Activated naive CD8-positive, alpha-beta T cell treated with anti-CD3 and anti-CD28 coated beads, Interleukin-2, amount 10 ng/mL, durations not matched to agents 7 days and 5 days (primary cell): ENCODE data around the gene DGCR2. TPM values are rescaled to one million over a fixed set of nuclear protein-coding genes. Genes with fewer than 3 reads are reported as not detected.
"Not testable (repeated sequence)": the region's sequence is repeated elsewhere in the genome, so short reads cannot be mapped to it uniquely, and the experiment has no call there.

Experiments used
- ATAC-seq: fragments of 150-1000 bp; cut with Tn5 transposase; one replicate; pipeline ENCODE4 v1.10.0; 2021; ENCODE audit warnings: low read depth, moderate library complexity
- POLR2A ChIA-PET: fragments of 350-600 bp; sonication (Branson Sonifier 250); formaldehyde crosslinking; loops from one replicate; lab custom pipeline; 2021; ENCODE audit warnings: antibody characterized with exemption; lab: Charles Lee
- DNase-seq: peaks from one replicate; pipeline ENCODE4 v3.0.0; 2021
- H3K27ac Mint-ChIP-seq: one replicate; pipeline ENCODE4 v1.8.0; 2022; ENCODE audit warnings: mild to moderate bottlenecking, mixed read lengths
- H3K27me3 Mint-ChIP-seq: one replicate; pipeline ENCODE4 v1.8.0; 2022; ENCODE audit warnings: mild to moderate bottlenecking, moderate library complexity, mixed read lengths
- H3K36me3 Mint-ChIP-seq: one replicate; pipeline ENCODE4 v1.8.0; 2021; ENCODE audit warnings: mild to moderate bottlenecking, mixed read lengths
- H3K4me1 Mint-ChIP-seq: one replicate; pipeline ENCODE4 v1.8.0; 2021; ENCODE audit warnings: mixed read lengths
- H3K4me3 Mint-ChIP-seq: one replicate; pipeline ENCODE4 v1.8.0; 2022; ENCODE audit warnings: mild to moderate bottlenecking, moderate library complexity, mixed read lengths
- H3K9me3 Mint-ChIP-seq: one replicate; pipeline ENCODE4 v1.8.0; 2021; ENCODE audit warnings: mixed read lengths
- total RNA-seq, 2 experiments: library from RNA; stranded (reverse); gene quantifications; one replicate each; pipeline ENCODE4 v1.2.3, GENCODE V29; 2021

Gene DGCR2
- total RNA-seq, 2 experiments from 2014 or later: 38.0 to 38.3 TPM

DNA sequence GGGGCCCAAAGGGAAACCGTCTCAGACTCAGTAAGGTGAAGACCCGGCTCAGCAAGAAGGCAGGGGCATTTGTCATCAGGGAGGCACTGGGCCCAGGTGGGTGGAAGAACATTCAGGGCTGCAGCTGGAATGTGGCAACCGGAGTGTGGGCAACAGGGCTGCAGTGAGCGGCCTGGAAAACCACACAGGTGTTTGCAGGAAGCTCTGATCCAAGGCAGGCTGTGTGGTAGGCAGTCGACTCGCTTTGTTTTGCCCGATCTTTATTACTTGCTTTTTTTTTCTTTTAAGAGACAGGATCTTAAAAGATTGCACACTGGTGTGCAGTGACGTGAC lies 82.8 kb downstream of the DGCR2 start:
- H3K4me1 Mint-ChIP-seq: no peaks in the 10 kb centered on the region
- H3K27me3 Mint-ChIP-seq: no peaks in the 10 kb centered on the region
- POLR2A ChIA-PET: no interaction called here
- no peak overlapping the region for H3K4me3 Mint-ChIP-seq
- no peaks in the 10 kb centered on the region for H3K36me3 Mint-ChIP-seq
- H3K9me3 Mint-ChIP-seq: no peaks in the 10 kb centered on the region
- DNase-seq (peak; percentile 20), ATAC-seq (no peak)
- no peak overlapping the region for H3K27ac Mint-ChIP-seq

DNA sequence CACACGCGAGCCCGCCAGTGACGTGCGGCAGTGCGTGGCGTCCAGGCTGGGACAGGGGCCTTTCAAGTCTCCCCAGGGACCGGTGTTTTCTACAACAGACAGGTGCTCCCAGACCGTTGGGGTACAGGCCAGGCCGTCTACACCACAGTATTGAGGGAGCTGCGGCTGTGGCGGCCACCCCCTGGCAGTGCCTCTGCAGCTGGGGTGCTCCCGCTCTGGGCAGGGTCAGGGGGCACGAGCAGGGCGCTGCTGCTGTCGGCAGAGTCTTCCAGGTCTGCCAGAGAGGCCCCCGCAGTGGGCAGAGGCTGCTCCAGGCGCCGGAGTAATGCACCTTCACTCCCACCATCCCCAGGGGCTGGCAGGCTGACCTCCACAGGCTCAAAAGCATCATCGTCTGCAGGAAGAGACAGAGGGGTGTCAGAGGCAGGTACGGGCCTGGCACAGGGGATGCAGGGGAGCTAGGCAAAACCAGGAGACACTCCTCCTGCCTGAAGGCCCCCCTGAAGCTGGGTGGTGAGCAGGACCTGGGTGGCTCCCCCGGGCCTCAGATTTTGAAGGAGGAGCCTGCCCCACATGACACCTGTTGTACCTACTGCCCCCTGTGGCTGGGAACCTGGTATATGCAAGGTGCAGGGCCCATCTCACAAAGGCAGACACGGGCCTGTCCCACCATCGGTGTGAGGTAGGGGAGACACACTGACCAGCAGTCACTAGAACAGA lies 83.3 kb downstream of the DGCR2 start:
- Mint-ChIP-seq H3K9me3 (no peaks in the 10 kb centered on the region), H3K4me1 (no peaks in the 10 kb centered on the region), H3K27me3 (no peaks in the 10 kb centered on the region), H3K4me3 (no peak overlapping the region), H3K36me3 (no peaks in the 10 kb centered on the region), H3K27ac (no peak overlapping the region)
- DNase-seq: no peak
- POLR2A ChIA-PET: no interaction called here
- ATAC-seq: no peak

GRCh38 chr22:19038164-19038546 lies 84.1 kb downstream of the DGCR2 start:
- no peaks in the 10 kb centered on the region for H3K27me3 Mint-ChIP-seq
- H3K4me3 Mint-ChIP-seq: no peak overlapping the region
- ATAC-seq (no peak), DNase-seq (no peak)
- H3K9me3 Mint-ChIP-seq: no peaks in the 10 kb centered on the region
- POLR2A ChIA-PET: no interaction called here
- no peaks in the 10 kb centered on the region for H3K36me3 Mint-ChIP-seq
- H3K27ac Mint-ChIP-seq: no peak overlapping the region
- no peaks in the 10 kb centered on the region for H3K4me1 Mint-ChIP-seq

DNA sequence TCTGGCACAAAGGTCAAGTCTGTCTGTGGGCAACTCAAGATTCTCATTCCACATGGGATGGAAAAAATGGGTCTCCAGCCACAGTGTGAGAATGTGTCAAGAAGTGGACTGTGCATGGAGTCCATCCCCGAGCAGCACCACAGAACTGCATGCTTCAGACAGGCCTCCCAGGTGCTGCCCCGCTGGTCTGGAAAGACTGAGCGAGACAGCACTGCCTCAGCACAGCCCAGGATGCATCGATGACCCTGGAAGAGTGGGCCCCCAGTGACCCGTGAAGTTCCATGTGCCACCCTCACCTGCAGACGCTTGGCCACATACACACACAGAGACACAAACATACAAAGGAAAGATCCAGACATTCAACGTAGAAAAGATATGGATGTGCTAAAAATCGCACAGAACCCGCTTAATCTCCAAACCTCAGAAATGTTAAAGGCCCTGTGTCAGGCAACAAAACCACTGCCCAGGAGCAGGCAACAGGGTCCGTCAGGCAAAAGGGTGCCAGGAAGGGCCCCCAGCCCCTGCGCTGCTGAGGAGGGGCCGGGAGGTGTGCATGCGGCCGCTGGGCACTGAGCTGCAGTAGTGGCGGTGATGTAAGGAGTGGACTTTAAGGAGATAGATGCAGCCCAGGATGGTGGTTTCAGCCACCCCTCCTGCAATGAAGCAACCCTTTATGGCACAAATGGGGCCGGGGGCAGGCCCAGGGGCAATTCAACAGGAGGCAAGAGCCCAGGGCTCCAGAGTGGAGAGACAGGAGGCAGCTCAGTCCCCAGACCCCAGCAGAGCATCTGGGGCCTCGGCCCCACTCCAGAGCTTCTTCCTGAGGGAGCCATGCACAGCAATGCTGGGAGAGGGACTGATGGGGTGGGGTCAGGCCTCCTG lies 84.7 kb downstream of the DGCR2 start:
- H3K36me3 Mint-ChIP-seq: no peaks in the 10 kb centered on the region
- H3K9me3 Mint-ChIP-seq: no peaks in the 10 kb centered on the region
- no peak for ATAC-seq
- no peak overlapping the region for H3K4me3 Mint-ChIP-seq
- no peaks in the 10 kb centered on the region for H3K4me1 Mint-ChIP-seq
- POLR2A ChIA-PET: no interaction called here
- H3K27me3 Mint-ChIP-seq: no peaks in the 10 kb centered on the region
- no peak overlapping the region for H3K27ac Mint-ChIP-seq
- no peak for DNase-seq

DNA sequence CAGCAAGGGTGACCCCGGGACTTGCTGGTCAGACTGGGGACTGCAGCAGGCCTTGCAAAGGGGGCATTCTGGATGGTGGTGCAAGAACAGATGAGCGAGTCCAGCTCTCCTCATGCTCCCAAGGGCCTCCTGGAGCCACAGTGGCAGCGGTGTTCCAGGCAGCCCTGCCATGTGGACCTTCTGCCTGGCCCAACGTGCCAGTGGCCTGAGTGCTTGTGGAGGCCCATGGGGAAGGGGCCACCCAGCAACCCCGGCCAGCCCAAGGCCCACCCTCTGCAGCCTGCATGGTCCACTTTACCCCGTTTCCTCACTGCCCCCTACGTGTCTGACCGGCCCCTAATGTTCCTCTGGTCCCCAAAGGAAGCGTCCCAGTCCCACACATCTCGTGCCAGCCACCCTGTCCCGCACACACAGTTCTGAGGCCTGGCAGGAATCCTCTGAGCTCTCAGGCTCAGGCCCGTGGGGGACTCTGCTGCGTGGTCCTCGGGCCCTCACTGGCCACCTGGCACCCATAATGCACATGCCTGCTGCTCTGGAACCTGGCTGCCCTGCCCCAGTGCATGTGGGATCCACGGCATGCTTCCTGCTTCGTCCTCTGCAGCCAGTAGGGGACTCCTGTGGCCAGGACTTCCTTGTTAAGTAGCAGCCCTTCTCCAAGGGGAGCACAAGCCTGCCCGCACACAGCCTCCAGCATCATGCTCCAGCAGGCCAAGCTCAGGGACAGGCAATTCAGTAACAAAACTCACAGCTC lies 85.5 kb downstream of the DGCR2 start:
- DNase-seq (no peak), ATAC-seq (no peak)
- H3K4me3 Mint-ChIP-seq: no peak overlapping the region
- H3K4me1 Mint-ChIP-seq: no peaks in the 10 kb centered on the region
- no peaks in the 10 kb centered on the region for H3K36me3 Mint-ChIP-seq
- no peaks in the 10 kb centered on the region for H3K27me3 Mint-ChIP-seq
- no peaks in the 10 kb centered on the region for H3K9me3 Mint-ChIP-seq
- POLR2A ChIA-PET: no interaction called here
- H3K27ac Mint-ChIP-seq: no peak overlapping the region

GRCh38 chr22:19036229-19036522 lies 86.0 kb downstream of the DGCR2 start:
- H3K4me1 Mint-ChIP-seq: no peaks in the 10 kb centered on the region
- H3K27me3 Mint-ChIP-seq: peaks cover 3% of the 10 kb centered on the region
- no peak for ATAC-seq
- no peak for DNase-seq
- POLR2A ChIA-PET: no interaction called here
- H3K36me3 Mint-ChIP-seq: no peaks in the 10 kb centered on the region
- no peak overlapping the region for H3K4me3 Mint-ChIP-seq
- H3K9me3 Mint-ChIP-seq: no peaks in the 10 kb centered on the region
- no peak overlapping the region for H3K27ac Mint-ChIP-seq

DNA sequence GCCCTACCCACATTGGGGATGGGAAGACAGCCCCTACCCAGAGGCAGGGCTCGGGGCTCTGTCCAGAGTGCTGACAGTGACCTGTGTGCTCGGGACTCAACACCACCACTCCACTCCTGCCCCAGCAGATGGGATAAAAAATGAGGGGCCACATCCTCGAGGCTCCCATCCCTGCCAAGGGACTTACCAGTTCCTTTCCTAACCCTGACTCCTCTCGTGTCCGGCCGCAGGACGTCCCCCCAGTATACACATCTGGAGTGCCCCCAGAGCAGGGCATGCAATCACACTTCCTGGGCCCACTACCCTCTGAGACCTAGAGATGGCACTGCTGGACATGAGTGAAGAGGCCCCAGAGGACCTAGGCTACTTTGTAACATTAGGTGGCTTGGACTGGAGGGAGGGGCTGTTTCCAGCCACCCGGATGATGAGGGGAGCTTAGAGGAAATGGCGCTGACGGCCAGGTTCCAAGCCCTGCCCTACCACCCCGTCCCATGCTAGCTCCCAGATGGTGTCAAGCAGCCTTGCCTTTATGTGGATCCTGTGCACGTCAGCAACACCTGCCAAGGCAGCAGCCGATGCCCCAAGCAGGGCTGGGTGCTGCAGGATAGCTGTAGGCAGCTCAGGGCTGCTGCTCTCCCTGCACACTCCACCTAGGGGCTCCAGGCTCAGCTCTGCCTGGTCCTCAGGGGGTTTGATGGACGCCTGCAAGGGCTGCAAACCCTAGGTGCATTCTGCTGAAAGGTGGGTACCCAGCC lies 86.6 kb downstream of the DGCR2 start:
- H3K27me3 Mint-ChIP-seq: peaks cover 4% of the 10 kb centered on the region
- POLR2A ChIA-PET: no interaction called here
- H3K9me3 Mint-ChIP-seq: no peaks in the 10 kb centered on the region
- H3K4me3 Mint-ChIP-seq: no peak overlapping the region
- no peak overlapping the region for H3K27ac Mint-ChIP-seq
- ATAC-seq (no peak), DNase-seq (no peak)
- H3K4me1 Mint-ChIP-seq: no peaks in the 10 kb centered on the region
- H3K36me3 Mint-ChIP-seq: no peaks in the 10 kb centered on the region

DNA sequence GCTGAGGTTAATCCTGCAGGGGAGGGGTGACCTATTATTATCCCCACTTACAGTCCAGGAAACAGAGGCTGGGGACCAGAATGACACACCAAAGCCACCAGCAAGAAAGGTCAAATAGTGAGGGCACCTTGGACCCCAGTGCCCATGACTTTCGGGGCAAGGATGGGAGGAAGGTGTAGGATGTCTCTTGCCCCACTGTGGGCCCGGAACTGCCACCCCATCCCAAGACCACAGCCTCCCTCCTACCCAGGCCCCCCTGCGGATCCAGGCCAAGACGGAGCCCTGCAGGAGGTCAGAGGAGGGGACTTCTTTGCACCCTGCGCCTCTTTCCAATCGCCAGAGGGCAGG lies 87.1 kb downstream of the DGCR2 start:
- H3K4me3 Mint-ChIP-seq, H3K27me3 Mint-ChIP-seq, ATAC-seq, H3K9me3 Mint-ChIP-seq, DNase-seq, H3K36me3 Mint-ChIP-seq, H3K4me1 Mint-ChIP-seq, POLR2A ChIA-PET, H3K27ac Mint-ChIP-seq: not testable (repeated sequence)

DNA sequence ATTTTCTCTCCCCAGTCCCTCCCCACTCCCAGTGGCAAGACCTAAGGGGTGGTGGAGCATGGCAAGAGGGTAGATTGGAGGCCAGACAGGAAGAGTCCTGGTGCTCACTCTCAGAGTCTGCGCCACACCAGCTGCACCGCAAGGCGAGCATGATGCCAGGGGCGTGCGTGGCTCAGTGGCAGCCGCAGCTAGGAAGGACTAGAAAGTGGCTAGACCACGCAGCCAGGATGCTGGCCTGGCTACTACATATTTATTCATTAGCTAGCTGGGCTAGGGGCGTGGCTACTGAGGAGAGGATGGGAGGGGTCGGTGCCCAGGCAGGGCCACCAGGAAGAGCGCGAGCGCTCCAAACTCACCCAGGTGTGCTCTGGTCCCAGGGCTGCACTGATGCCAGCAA lies 87.5 kb downstream of the DGCR2 start:
- POLR2A ChIA-PET, H3K4me3 Mint-ChIP-seq, H3K4me1 Mint-ChIP-seq, ATAC-seq, H3K36me3 Mint-ChIP-seq, H3K27ac Mint-ChIP-seq, H3K9me3 Mint-ChIP-seq, DNase-seq: not testable (repeated sequence)
- H3K27me3 Mint-ChIP-seq: peaks cover 10% of the 10 kb centered on the region

DNA sequence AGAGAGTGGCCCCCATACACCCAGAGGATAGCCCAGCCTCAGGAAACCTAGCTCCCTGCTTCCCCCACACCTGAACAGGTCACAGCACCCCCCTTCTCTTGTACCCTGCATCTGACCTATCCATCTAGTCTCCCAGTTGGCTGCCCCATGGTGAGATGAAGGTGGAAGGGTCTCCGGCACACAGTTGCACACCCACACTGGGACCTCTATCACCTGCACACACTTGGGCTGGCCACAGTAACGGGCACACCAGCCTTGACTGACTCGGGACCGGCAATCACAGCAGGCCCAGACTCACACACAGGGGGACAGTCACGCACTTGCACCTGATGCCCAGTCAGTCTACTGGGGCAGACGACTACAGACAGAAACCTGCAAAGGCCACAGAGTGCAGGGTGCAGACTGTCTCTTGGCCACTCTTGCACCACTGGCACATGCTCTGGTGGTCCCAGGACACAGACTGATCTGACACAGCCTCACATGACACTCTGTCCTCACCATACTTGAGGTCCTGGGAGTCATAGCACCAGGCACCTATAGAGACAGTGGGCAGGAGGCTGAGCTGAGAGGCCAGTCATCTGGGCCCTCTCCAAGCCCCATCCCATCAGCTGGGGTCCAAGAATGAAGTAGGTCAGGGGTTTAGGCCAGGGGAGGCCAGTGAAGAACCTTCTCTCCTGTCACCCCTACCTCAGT lies 88.0 kb downstream of the DGCR2 start:
- POLR2A ChIA-PET, ATAC-seq, DNase-seq: not testable (repeated sequence)

GRCh38 chr22:19033568-19033905 lies 88.7 kb downstream of the DGCR2 start:
- DNase-seq, ATAC-seq, H3K36me3 Mint-ChIP-seq, H3K9me3 Mint-ChIP-seq, H3K27ac Mint-ChIP-seq, H3K4me1 Mint-ChIP-seq, POLR2A ChIA-PET, H3K4me3 Mint-ChIP-seq: not testable (repeated sequence)
- H3K27me3 Mint-ChIP-seq: peaks cover 18% of the 10 kb centered on the region

More for the DNA sequence above, 88.0 kb downstream of the DGCR2 start:
- not testable (repeated sequence) for H3K4me1 Mint-ChIP-seq, H3K9me3 Mint-ChIP-seq, H3K36me3 Mint-ChIP-seq, H3K4me3 Mint-ChIP-seq, H3K27ac Mint-ChIP-seq
- H3K27me3 Mint-ChIP-seq: peaks cover 12% of the 10 kb centered on the region

DNA sequence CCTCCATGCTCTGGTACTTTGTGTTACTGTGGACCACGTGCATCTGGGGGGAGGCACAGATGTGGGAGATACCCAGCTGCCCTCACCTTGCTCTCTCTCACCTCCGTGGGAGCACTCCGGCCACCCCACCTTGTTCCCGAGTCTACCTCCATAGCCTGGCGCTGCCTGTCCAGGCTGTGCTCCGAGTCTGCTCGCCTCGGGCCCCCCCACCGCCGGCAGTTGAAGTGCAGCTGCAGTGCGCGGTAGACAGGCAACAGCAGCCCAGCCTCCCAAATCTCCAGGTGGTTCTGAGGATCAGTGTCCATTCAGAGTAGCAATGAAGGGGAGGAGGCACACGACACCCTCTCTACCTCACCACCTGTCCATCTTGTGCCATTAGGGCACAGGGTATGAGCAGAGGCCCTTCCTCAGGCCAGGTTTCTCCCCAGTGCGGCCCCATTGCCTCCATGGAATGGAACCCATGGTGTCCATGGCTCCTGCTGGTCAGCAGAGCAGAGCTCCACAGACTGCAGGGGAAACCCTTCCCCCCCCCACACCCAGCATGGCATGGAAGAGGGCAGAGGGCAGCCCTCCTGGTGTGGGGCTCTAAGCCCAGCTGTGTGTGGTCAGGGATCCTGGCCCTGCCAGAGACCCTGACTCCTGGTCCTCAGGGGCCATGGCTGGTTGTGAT lies 89.2 kb downstream of the DGCR2 start:
- H3K4me1 Mint-ChIP-seq, DNase-seq, ATAC-seq, POLR2A ChIA-PET, H3K27ac Mint-ChIP-seq, H3K4me3 Mint-ChIP-seq, H3K9me3 Mint-ChIP-seq, H3K36me3 Mint-ChIP-seq: not testable (repeated sequence)
- H3K27me3 Mint-ChIP-seq: peaks cover 23% of the 10 kb centered on the region
